ENCODE results near the gene SMAD3. TPM values are rescaled to one million over a fixed set of nuclear protein-coding genes. Genes with fewer than 3 reads are reported as not detected.

Gene SMAD3
- total and polyA plus RNA-seq, 2 of the 8 experiments (the other 6 are each of a cell fraction or from before 2014, with no cell fraction given) = 10.1 to 12.4 TPM

GRCh38 chr15:67024314-67024997, 40.9 kb upstream of the SMAD3 start:
- no peak overlapping the region for H2BK5ac ChIP-seq (ENCODE audit: low read depth, low read length)
- DNase-seq (ENCODE audit: low read depth in 1 of 2, low spot score in 2 of 2) = no peak
- no peak overlapping the region; the same call in 1 of the 2 replicates for H2BK15ac ChIP-seq (ENCODE audit: low read length)
- no peak overlapping the region for H3K23ac ChIP-seq (ENCODE audit: insufficient read length)
- H2AFZ ChIP-seq (ENCODE audit: low read length) = no peak overlapping the region
- no peak overlapping the region for H3K27ac ChIP-seq (ENCODE audit: low read depth, low read length)
- no peak overlapping the region for H4K5ac ChIP-seq (ENCODE audit: insufficient read length, low read depth, low read length)
- H3K79me2 ChIP-seq (ENCODE audit: control insufficient read depth in 1 of 2, insufficient read depth in 2 of 2, low read length in 2 of 2) = no peaks in the 10 kb centered on the region
- H3K4me1 ChIP-seq (replicated peaks in 1 of 4; ENCODE audit: control insufficient read depth in 3 of 4, insufficient read depth in 4 of 4, low read length in 3 of 4) = peaks cover 6 to 12% (median 9%) of the 10 kb centered on the region in 4 experiments
- no peaks in the 10 kb centered on the region for H3K9me3 ChIP-seq (ENCODE audit: insufficient read depth in 2 of 2, low read depth in 1 of 2, low read length in 1 of 2)
- no peak for FAIRE-seq
- no peak overlapping the region for H2BK20ac ChIP-seq (ENCODE audit: low read length)
- H2BK12ac ChIP-seq (ENCODE audit: low read depth, low read length) = peak overlapping the region; percentile 18; the same call in 1 of the 2 replicates
- no peak overlapping the region for H3K14ac ChIP-seq (ENCODE audit: insufficient read length)
- CTCF ChIA-PET (ENCODE audit: partially characterized antibody) = interaction anchor here (1.4 to 1.5 kb wide), 2 partner anchors 10 to 282 kb away, joined by 3 to 5 read pairs; no protein-coding TSS in a partner anchor
- POLR2A ChIA-PET (ENCODE audit: partially characterized antibody) = interaction anchor here (0.6 to 1.6 kb wide), 2 partner anchors 20 to 39 kb away, joined by 3 read pairs; no protein-coding TSS in a partner anchor
- H3K4me2 ChIP-seq (ENCODE audit: insufficient read depth in 1 of 2, low read depth in 2 of 2, low read length in 2 of 2) = no peak overlapping the region
- no peak overlapping the region for H4K8ac ChIP-seq (ENCODE audit: extremely low read depth, insufficient read depth, low read length)
- H3K4ac ChIP-seq (replicated peaks; ENCODE audit: insufficient read length, low read depth, low read length) = no peak overlapping the region
- no peak overlapping the region for H3K56ac ChIP-seq (replicated peaks; ENCODE audit: insufficient read length, low read depth, low read length)
- no peak overlapping the region for H3K18ac ChIP-seq (ENCODE audit: extremely low read depth, low read length)
- WGBS, 2 experiments (ENCODE audit: extremely low coverage in 1 of 2, insufficient coverage in 1 of 2, insufficient read length in 1 of 2, insufficient replicate concordance in 2 of 2, low coverage in 1 of 2, low lambda C conversion rate in 2 of 2, missing lambda C conversion rate in 1 of 2) = 77% methylated on average over 6 of the region's 6 CpGs; no CpG with 5 or more reads in 1 of the 2 experiments
- no peaks in the 10 kb centered on the region for H3K36me3 ChIP-seq (ENCODE audit: control insufficient read depth in 2 of 4, insufficient read depth in 4 of 4, low read length in 3 of 4)
- no peak overlapping the region for H3K4me3 ChIP-seq (ENCODE audit: extremely low read depth in 1 of 4, insufficient read depth in 2 of 4, low read depth in 3 of 4, low read length in 4 of 4)
- H2BK120ac ChIP-seq (replicated peaks; ENCODE audit: low read depth, low read length) = no peak overlapping the region
- no peaks in the 10 kb centered on the region for H3K23me2 ChIP-seq (ENCODE audit: low read depth, low read length)
- TF ChIP-seq KDM1A (IDR thresholded peaks at IDR 0.05; ENCODE audit: borderline replicate concordance, low read length) (peak; percentile 73; the same call in 1 of the 2 replicates), HDAC2 (IDR thresholded peaks at IDR 0.05; ENCODE audit: borderline replicate concordance in 1 of 2, low read depth in 2 of 2, low read length in 2 of 2) (peak in 1 of 2 experiments; percentile 61; a peak in 1 of 4 replicates), JUND (IDR thresholded peaks at IDR 0.05; ENCODE audit: low read length) (peak; percentile 90), CEBPB (IDR thresholded peaks at IDR 0.05; ENCODE audit: low read depth, low read length) (peak; percentile 69), YY1 (IDR thresholded peaks at IDR 0.05; ENCODE audit: low read depth, low read length) (no peak)
- peak overlapping the region; percentile 42 for H4K91ac ChIP-seq (replicated peaks; ENCODE audit: insufficient read length, low read length)
- H2AK5ac ChIP-seq (ENCODE audit: low read depth, low read length) = no peak overlapping the region
- H3K79me1 ChIP-seq (ENCODE audit: low read depth, low read length) = no peaks in the 10 kb centered on the region; the same call in 1 of the 2 replicates
- no peaks in the 10 kb centered on the region for H4K20me1 ChIP-seq (replicated peaks in 1 of 2; ENCODE audit: control insufficient read depth in 1 of 2, insufficient read depth in 2 of 2, low read length in 2 of 2)
- H3K27me3 ChIP-seq (replicated peaks in 1 of 4; ENCODE audit: control insufficient read depth in 3 of 4, extremely low read depth in 1 of 4, insufficient read depth in 3 of 4, low read length in 3 of 4) = no peaks in the 10 kb centered on the region
- no peak overlapping the region for H3K9ac ChIP-seq (replicated peaks in 1 of 4; ENCODE audit: extremely low read depth in 1 of 4, low read depth in 3 of 4, low read length in 3 of 4)

All from H1 (cell line).